PC-9 (cell line): ENCODE results near the gene SH3D21. TPM values are rescaled to one million over a fixed set of nuclear protein-coding genes. Genes with fewer than 3 reads are reported as not detected.

ENCODE experiments used
- BruUV-seq: library from RNA; stranded (reverse); fragments of 400-500 nt; replicated peaks from 2 replicates; lab custom pipeline; 2021; lab: Mats Ljungman, UMichigan
- CTCF ChIA-PET: fragments of 300-600 bp; sonication (Branson Sonifier 250); formaldehyde crosslinking; loops from one replicate; lab custom pipeline; 2022; ENCODE audit warnings: antibody characterized with exemption; lab: Charles Lee
- POLR2A ChIA-PET: fragments of 300-600 bp; sonication (Branson Sonifier 250); formaldehyde crosslinking; loops from one replicate; lab custom pipeline; 2022; ENCODE audit warnings: antibody characterized with exemption; ENCODE audit not compliant: unreplicated experiment; lab: Charles Lee
- DNase-seq, 2 experiments: peaks; one replicate each; pipeline versions ENCODE4 v3.0.0 to v3.0.0-alpha.2; 2015 to 2022; ENCODE audit warnings: mixed read lengths in 1 of 2
- H2AFZ ChIP-seq: fragments of 200-600 bp; sonication (generic); 2 replicates; pipeline ENCODE4 v1.8.1; 2017; ENCODE audit warnings: antibody characterized with exemption
- H3F3A ChIP-seq: fragments of 200-600 bp; sonication (generic); 2 replicates; pipeline ENCODE4 v1.8.1; 2017; ENCODE audit warnings: antibody characterized with exemption, mild to moderate bottlenecking, low read depth; ENCODE audit not compliant: insufficient read depth
- H3K27ac ChIP-seq: fragments of 200-600 bp; sonication (generic); 2 replicates; pipeline ENCODE4 v1.6.1; 2016; ENCODE audit warnings: mixed run types
- H3K27me3 ChIP-seq: fragments of 200-600 bp; sonication (generic); 2 replicates; pipeline ENCODE4 v1.6.1; 2016; ENCODE audit warnings: low read depth, mixed run types; ENCODE audit not compliant: insufficient read depth
- H3K36me3 ChIP-seq: fragments of 200-600 bp; sonication (generic); 2 replicates; pipeline ENCODE4 v1.6.1; 2016; ENCODE audit warnings: low read depth, mixed run types
- H3K4me1 ChIP-seq: fragments of 200-600 bp; sonication (generic); replicated peaks from 2 replicates; pipeline ENCODE4 v1.6.1; 2016; ENCODE audit warnings: mixed run types; ENCODE audit not compliant: insufficient read depth
- H3K4me2 ChIP-seq: fragments of 200-600 bp; sonication (generic); 2 replicates; pipeline ENCODE4 v1.6.1; 2017; ENCODE audit warnings: mixed run types
- H3K4me3 ChIP-seq: fragments of 200-600 bp; sonication (generic); 2 replicates; pipeline ENCODE4 v1.6.1; 2016; ENCODE audit warnings: mixed run types
- H3K79me2 ChIP-seq: fragments of 200-600 bp; sonication (generic); 2 replicates; pipeline ENCODE4 v1.6.1; 2017; ENCODE audit warnings: low read depth, mixed run types
- H3K9me2 ChIP-seq: fragments of 200-600 bp; sonication (generic); 2 replicates; pipeline ENCODE4 v1.8.1; 2017; ENCODE audit warnings: mild to moderate bottlenecking; ENCODE audit not compliant: insufficient read depth
- H3K9me3 ChIP-seq: fragments of 200-600 bp; sonication (generic); 2 replicates; pipeline ENCODE4 v1.8.1; 2016; ENCODE audit warnings: low read depth; ENCODE audit not compliant: insufficient read depth
- H4K20me1 ChIP-seq: fragments of 200-600 bp; sonication (generic); 2 replicates; pipeline ENCODE4 v1.8.1; 2017; ENCODE audit not compliant: insufficient read depth
- CTCF ChIP-seq: fragments of 200-600 bp; sonication (generic); conservative IDR thresholded peaks from 2 replicates; pipeline ENCODE4 v1.6.1; 2017; ENCODE audit warnings: mixed run types, antibody characterized with exemption, mild to moderate bottlenecking, moderate library complexity
- EZH2 ChIP-seq: fragments of 200-600 bp; sonication (generic); IDR thresholded peaks from 2 replicates; pipeline ENCODE4 v1.8.0; 2017; ENCODE audit warnings: antibody characterized with exemption, low read depth
- intact Hi-C: fragments of 100-400 bp; cut with micrococcal nuclease; formaldehyde crosslinking; loops from one replicate; pipeline ENCODE4 v1.10.0; 2022; ENCODE audit not compliant: unreplicated experiment
- total RNA-seq: library from RNA; stranded (reverse); gene quantifications from 2 replicates; pipeline ENCODE4 v1.2.3, GENCODE V29; 2021

The SH3D21 gene
- total RNA-seq, 1 experiment from 2014 or later, result 18.3 TPM

DNA sequence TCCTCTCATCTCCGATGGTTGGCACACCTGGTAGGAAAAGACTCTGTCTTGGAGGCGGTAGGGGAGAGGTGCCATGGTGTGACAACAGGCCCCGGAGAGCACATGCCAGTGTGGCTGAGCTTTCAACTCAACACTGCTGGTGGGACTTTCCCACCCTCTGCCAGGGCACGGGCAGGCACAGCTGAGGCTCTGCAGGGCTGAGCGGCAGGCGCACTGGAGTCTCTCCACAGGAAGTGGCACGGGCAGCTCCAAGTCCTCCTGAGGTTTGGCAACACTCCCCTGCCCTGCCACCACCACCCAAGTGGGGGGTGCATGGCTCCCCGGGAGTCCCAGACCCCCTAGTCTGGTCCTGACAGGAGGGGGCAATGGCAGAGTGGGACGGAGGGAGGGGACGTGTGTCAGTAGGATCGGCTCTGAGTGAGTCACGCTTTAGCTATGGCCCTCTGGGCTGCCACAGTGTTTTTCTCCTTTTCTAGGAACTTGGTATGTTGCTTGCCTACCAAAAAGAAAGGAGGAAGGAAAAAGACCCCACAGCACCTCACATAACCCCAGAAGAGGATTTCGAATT, 44.6 kb downstream of the SH3D21 start:
- Histone ChIP-seq H2AFZ (no peak overlapping the region), H3K9me3 (no peaks in the 10 kb centered on the region), H3K4me3 (peak overlapping the region; percentile 41; the same call in 1 of the 2 replicates), H3K79me2 (peaks cover 8% of the 10 kb centered on the region; the same call in 1 of the 2 replicates), H3K9me2 (no peaks in the 10 kb centered on the region), H3K4me2 (peak overlapping the region; percentile 89), H3K27ac (peak overlapping the region; percentile 97), H4K20me1 (no peaks in the 10 kb centered on the region), H3F3A (peaks cover 58% of the 10 kb centered on the region), H3K36me3 (peaks cover 16% of the 10 kb centered on the region), H3K27me3 (no peaks in the 10 kb centered on the region), H3K4me1 (peaks cover 67% of the 10 kb centered on the region)
- BruUV-seq, result TSS peak; percentile 14
- TF ChIP-seq CTCF (no peak), EZH2 (no peak)
- intact Hi-C loops, result loop anchor here (1.0 to 10.0 kb wide), 6 partner anchors 36 to 1344 kb away; partner anchors contain the start of genes CDCA8 and TRAPPC3
- POLR2A ChIA-PET, result interaction anchor here (0.5 to 1.1 kb wide), 3 partner anchors 51 to 1120 kb away, joined by 3 to 13 read pairs (median 4); no protein-coding TSS in a partner anchor
- DNase-seq, result peak; percentile 89 to 91
- CTCF ChIA-PET, result interaction anchor here (0.5 to 2.7 kb wide), 4 partner anchors 8 to 165 kb away, joined by 3 to 14 read pairs (median 7); no protein-coding TSS in a partner anchor

DNA sequence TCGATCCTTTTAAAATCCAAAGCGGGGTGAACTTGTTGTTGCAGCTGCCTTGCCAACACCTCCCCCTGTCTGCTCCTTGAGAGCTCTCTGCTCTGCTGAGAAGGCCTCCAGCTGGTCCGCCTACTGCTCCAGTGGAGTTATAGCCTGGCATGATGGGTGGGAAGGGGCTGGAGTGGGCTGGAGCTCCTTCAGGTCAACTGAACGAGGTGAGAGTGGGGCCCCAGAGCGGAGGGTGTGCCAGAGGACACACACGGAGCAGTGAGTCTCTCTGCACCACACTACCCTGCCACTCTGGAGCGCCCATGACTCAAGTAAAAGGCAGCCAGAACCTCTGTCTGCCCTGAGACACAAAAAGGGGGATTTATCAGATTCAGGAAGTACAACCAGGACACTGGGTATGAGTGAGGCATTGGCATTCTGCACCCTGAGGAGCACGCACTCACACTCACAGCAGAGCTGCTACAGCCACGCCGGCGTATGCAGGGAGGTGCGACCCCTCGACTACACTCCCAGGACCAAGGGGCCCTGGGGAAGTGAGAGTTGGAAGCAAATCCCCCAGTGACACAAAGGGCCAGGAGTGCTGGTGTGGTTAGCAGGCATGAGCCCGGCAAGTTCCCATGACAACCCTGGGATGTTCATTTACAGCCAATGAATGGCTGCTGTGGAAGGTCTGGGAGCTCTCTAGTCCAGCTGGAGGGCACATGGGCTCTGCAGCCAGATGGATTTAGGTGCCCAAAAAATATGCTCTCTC, 45.2 kb downstream of the SH3D21 start:
- TF ChIP-seq CTCF (no peak), EZH2 (no peak)
- intact Hi-C loops, result loop anchor here (1.0 to 10.0 kb wide), 6 partner anchors 35 to 1343 kb away; partner anchors contain the start of genes CDCA8 and TRAPPC3
- peaks cover 8% of the 10 kb centered on the region; the same call in 1 of the 2 replicates for H3K79me2 ChIP-seq
- H3K9me3 ChIP-seq, result no peaks in the 10 kb centered on the region
- H4K20me1 ChIP-seq, result no peaks in the 10 kb centered on the region
- H3K27ac ChIP-seq, result peak overlapping the region; percentile 97
- peak overlapping the region; percentile 89 for H3K4me2 ChIP-seq
- CTCF ChIA-PET, result interaction anchor here (0.9 to 2.7 kb wide), 6 partner anchors 9 to 51 kb away, joined by 4 to 14 read pairs (median 6); partner anchors contain the start of gene LSM10
- H3K36me3 ChIP-seq, result peaks cover 16% of the 10 kb centered on the region
- peak overlapping the region; percentile 41; the same call in 1 of the 2 replicates for H3K4me3 ChIP-seq
- POLR2A ChIA-PET, result interaction anchor here (0.6 to 1.1 kb wide), 3 partner anchors 52 to 1126 kb away, joined by 3 to 31 read pairs (median 4); no protein-coding TSS in a partner anchor
- TSS peak; percentile 63 for BruUV-seq
- DNase-seq, result peak; percentile 82 to 96
- no peaks in the 10 kb centered on the region for H3K27me3 ChIP-seq
- peaks cover 55% of the 10 kb centered on the region for H3F3A ChIP-seq
- no peak overlapping the region for H2AFZ ChIP-seq
- peaks cover 67% of the 10 kb centered on the region for H3K4me1 ChIP-seq
- no peaks in the 10 kb centered on the region for H3K9me2 ChIP-seq
